Raji (cell line): ENCODE measurements around the gene CD109.
A peak's percentile ranks its signal among the peaks of the same experiment; 100 is the strongest.

Source experiments
- POLR2A ChIP-seq: IDR thresholded peaks from 2 replicates; pipeline ENCODE4 v1.6.1; 2011; ENCODE audit warnings: low read depth, low read length, control low read depth; ENCODE audit not compliant: insufficient read depth

The CD109 gene

GRCh38 chr6:73695619-73696421 lies at the start of gene CD109:
CD109 (plus strand) TSS chr6:73696203; CDS start chr6:73696216, 13 bp downstream.
- no peak for TF ChIP-seq POLR2A

GRCh38 chr6:73648166-73648565 lies 47.8 kb upstream of the CD109 start:
- no peak for TF ChIP-seq POLR2A

- no peak for TF ChIP-seq POLR2A
Measured at GRCh38 chr6:73649783-73650182, 46.2 kb upstream of the CD109 start.

DNA sequence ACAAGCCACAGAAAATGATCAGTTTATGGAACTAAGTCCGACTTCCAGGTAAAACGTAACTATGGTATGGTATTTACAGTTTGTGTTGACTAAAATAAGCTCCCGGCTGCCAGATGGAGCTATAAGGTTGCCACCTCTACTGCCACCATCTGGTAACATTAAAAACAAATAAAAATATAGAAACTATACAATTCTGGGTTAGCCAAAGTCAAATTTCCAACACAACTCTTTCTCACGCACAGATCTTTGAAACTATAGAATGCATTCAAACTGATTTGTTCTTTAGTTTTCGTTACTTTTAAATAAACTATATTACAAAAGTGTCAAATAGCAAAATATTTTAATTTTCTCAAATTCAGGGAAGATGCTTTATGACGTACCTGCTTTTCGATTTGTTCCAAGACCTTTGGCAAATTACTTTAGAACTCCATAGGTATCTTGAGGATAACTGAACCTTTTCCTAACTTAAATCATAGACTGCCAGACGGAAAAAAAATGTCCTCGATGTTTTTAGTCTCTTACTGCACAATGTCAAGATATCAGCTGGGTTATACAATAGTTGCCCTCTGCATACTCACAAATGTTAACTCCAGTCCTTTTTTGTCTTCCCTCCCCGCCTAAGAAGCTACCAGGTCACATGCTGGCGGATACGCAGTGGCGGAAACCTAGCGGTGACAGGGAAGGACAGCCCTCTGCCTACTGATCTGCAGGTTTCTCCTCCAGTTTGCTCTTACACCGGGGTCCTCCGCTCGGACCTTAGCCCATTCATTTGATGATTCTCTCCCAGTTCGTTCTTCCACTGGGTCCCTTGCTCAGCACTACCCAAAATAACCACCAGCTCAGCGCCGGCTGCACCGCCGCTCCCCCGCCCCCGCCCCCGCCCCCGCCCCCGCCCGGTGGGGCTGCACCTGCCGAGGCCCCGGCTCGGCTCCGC lies 43.1 kb upstream of the CD109 start:
- TF ChIP-seq POLR2A: peak; percentile 73

- peak; percentile 99 for TF ChIP-seq POLR2A
Measured at GRCh38 chr6:73653571-73654424, 42.2 kb upstream of the CD109 start, which contains the start of gene SLC17A5. SLC17A5 (minus strand) TSS chr6:73653992; CDS start chr6:73653886, 106 bp downstream.

DNA sequence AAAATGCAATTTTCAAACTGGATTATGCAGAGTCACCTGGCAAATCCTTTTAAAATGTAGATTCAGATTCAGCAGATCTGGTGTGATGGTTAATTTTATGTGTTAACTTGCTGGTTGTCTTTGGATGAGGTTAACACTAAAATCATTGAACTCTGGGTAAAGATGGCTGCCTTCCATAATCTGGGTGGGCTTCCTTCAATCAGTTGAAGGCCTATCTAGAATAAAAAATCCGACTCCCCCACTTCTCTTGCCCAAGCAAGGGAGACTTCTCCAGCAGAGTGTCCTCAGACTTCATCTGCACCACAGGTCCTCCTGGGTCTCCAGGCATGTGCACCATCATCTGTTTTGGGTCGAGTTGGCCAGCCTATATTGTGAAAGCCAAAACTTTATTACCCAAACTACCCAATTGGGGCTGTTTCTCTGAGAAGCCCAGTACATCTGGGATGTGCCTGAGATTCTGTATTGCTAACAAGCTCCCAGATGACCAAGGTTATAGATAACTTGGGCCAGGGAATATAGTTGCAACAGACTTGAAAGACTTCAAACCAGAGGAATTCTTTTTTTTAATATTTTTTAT lies 40.6 kb upstream of the CD109 start:
- TF ChIP-seq POLR2A: no peak; the same call in 1 of the 2 replicates

DNA sequence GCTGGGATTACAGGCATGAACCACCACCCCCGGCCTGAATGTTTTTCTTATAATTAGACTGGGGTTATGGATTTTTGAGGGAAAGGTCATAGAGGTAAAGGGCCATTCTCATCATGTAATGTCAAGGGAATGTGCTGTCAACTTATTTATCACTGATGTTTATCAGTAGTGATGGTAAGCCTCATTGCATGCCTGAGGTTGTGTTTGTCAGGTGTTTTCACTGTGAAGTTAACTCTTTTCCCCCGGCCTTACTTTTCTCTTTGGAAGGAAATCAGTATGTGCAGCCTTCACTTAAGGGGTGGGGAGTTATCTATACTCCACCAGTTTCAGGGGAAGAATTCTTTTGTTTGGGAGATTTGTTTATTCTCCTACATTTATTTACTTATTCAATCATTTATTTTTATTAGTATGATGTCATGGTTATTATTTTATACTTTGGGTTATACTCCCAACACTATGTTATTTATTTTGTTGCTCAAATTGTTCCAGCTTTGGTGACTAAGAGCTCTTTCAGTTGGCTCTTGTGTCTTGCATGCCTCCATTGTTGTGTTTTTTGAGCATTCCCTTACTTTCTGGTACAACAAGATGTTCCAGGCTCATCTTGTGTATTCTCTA lies 39.4 kb upstream of the CD109 start:
- TF ChIP-seq POLR2A: no peak

DNA sequence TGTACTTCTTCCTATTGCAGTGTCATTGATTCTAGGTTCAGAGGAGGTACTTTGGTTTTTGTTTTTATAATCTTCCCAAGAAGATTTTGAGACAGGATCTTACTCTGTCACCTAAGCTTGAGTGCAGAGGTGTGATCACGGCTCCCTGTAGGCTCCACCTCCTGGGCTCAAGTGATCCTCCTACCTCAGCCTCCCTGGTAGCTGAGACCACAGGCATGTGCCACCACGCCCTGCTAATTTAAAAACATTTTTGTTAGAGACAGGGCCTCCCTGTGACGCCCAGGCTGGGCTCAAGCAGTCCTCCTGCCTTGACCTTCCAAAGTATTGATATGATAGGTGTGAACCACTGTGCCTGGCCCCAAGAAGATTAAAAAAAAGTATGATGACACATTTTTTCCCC lies 38.8 kb upstream of the CD109 start:
- no peak for TF ChIP-seq POLR2A

DNA sequence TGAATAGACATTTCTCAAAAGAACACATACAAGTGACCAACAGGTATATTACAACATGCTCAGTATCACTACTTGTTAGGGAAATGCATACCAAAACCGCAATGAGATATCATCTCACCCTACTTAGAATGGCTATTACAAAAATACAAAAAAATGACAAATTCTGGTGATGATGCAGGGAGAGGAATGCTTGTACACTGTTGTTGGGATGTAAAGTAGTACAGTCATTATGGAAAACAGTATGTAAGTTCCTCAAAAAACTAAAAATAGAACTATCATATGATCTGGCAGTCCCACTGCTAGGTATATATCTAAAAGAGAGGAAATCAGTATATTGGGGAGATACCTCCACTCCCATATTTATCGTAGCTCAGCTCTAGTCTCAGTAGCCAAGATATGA lies 31.3 kb upstream of the CD109 start:
- no peak for TF ChIP-seq POLR2A

GRCh38 chr6:73665686-73666319 lies 30.2 kb upstream of the CD109 start:
- TF ChIP-seq POLR2A: no peak

GRCh38 chr6:73666393-73666792 lies 29.6 kb upstream of the CD109 start:
- no peak for TF ChIP-seq POLR2A

DNA sequence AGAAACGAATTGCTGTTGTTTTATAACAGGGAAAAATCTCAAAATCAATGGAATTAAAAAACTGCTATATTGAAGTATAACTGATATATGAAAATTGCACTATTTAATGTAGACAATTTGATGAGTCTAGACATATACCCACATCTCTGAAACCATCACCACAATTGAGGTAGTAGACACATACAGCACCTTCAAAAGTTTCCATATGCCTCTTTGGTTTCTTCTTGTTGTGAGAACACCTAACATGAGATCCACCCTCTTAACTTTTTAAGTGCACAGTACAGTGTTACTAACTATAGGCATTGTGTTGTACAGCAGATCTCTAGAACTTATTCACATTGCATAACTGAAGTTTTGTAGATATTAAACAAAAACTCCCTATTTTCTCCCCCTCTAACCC lies 28.2 kb upstream of the CD109 start:
- no peak for TF ChIP-seq POLR2A

GRCh38 chr6:73669005-73669404 lies 27.0 kb upstream of the CD109 start:
- no peak for TF ChIP-seq POLR2A
